SH-SY5Y (cell line): ENCODE measurements around the gene ZNF581.

Experiments
- GATA2 ChIP-seq: IDR thresholded peaks from 2 replicates; pipeline ENCODE4 v1.6.1; 2011; ENCODE audit warnings: mild to moderate bottlenecking, low read depth, low read length
- GATA3 ChIP-seq: IDR thresholded peaks from 2 replicates; pipeline ENCODE4 v1.6.1; 2011; ENCODE audit warnings: low read depth, mild to moderate bottlenecking, low read length, moderate library complexity

ZNF581 gene

GRCh38 chr19:55687281-55688201 lies 44.1 kb downstream of the ZNF581 start:
- TF ChIP-seq GATA2 (no peak), GATA3 (no peak)

GRCh38 chr19:55688422-55689218 lies 45.2 kb downstream of the ZNF581 start:
- TF ChIP-seq GATA2 (no peak), GATA3 (no peak)

GRCh38 chr19:55689411-55690108 lies 46.1 kb downstream of the ZNF581 start:
- TF ChIP-seq GATA2 (no peak), GATA3 (no peak)

- TF ChIP-seq GATA3 (no peak), GATA2 (no peak)
Observed at GRCh38 chr19:55690109-55690768, 46.8 kb downstream of the ZNF581 start.

- TF ChIP-seq GATA3 (no peak), GATA2 (no peak)
Observed at GRCh38 chr19:55690769-55691545, 47.5 kb downstream of the ZNF581 start.

- TF ChIP-seq GATA2, result no peak
- TF ChIP-seq GATA3, result no peak
Observed at GRCh38 chr19:55691561-55692481, 48.4 kb downstream of the ZNF581 start.

GRCh38 chr19:55692681-55693081 lies 49.2 kb downstream of the ZNF581 start:
- TF ChIP-seq GATA2 (no peak), GATA3 (no peak)

- no peak for TF ChIP-seq GATA3
- no peak for TF ChIP-seq GATA2
Observed at GRCh38 chr19:55693336-55693974, 50.0 kb downstream of the ZNF581 start.

GRCh38 chr19:55694241-55694655 lies 50.8 kb downstream of the ZNF581 start:
- no peak for TF ChIP-seq GATA2
- TF ChIP-seq GATA3, result no peak

GRCh38 chr19:55694656-55695491 lies 51.4 kb downstream of the ZNF581 start:
- no peak for TF ChIP-seq GATA3
- no peak for TF ChIP-seq GATA2
